ENCODE results near the gene MPZL1.

MPZL1 gene

GRCh38 chr1:167762061-167762746, 40.4 kb downstream of the MPZL1 start:
- no peak for TF ChIP-seq EZH2 (IDR thresholded peaks at IDR 0.05; ENCODE audit: borderline replicate concordance, low read depth, low read length, severe bottlenecking)
- TF ChIP-seq CTCF (IDR thresholded peaks at IDR 0.05; ENCODE audit: borderline replicate concordance, extremely low read depth, low read length, poor library complexity, severe bottlenecking) = peak; percentile 9
- Histone ChIP-seq H3K27ac (ENCODE audit: low read length) (peak overlapping the region; percentile 66), H3K4me2 (ENCODE audit: insufficient read depth, low read length) (peak overlapping the region; percentile 54), H3K9ac (ENCODE audit: low read depth, low read length) (peak overlapping the region; percentile 23; the same call in 1 of the 2 replicates), H2AFZ (ENCODE audit: low read depth, low read length) (no peak overlapping the region), H4K20me1 (ENCODE audit: insufficient read depth, low read length) (peaks cover 18% of the 10 kb centered on the region; the same call in 1 of the 2 replicates), H3K36me3 (ENCODE audit: insufficient read depth, low read length) (peaks cover 25% of the 10 kb centered on the region), H3K4me1 (ENCODE audit: insufficient read depth, low read length) (peaks cover 37% of the 10 kb centered on the region), H3K79me2 (ENCODE audit: insufficient read depth, low read length) (peaks cover 68% of the 10 kb centered on the region), H3K9me3 (ENCODE audit: insufficient read depth, low read length, severe bottlenecking) (no peaks in the 10 kb centered on the region), H3K4me3 (ENCODE audit: low read depth in 1 of 2, low read length in 2 of 2) (peak overlapping the region in 1 of 2 experiments; percentile 8; a peak in 2 of 4 replicates), H3K27me3 (ENCODE audit: insufficient read depth, low read length, poor library complexity) (no peaks in the 10 kb centered on the region)
- peak; percentile 79 for DNase-seq
- peak; percentile 100 for ATAC-seq (ENCODE audit: insufficient read depth, low read depth)

GRCh38 chr1:167763525-167764220, 41.9 kb downstream of the MPZL1 start:
- peaks cover 37% of the 10 kb centered on the region for H3K4me1 ChIP-seq (ENCODE audit: insufficient read depth, low read length)
- no peaks in the 10 kb centered on the region for H3K27me3 ChIP-seq (ENCODE audit: insufficient read depth, low read length, poor library complexity)
- H3K4me2 ChIP-seq (ENCODE audit: insufficient read depth, low read length) = no peak overlapping the region
- peaks cover 37% of the 10 kb centered on the region for H3K36me3 ChIP-seq (ENCODE audit: insufficient read depth, low read length)
- H4K20me1 ChIP-seq (ENCODE audit: insufficient read depth, low read length) = peaks cover 18% of the 10 kb centered on the region; the same call in 1 of the 2 replicates
- no peak overlapping the region for H3K4me3 ChIP-seq (ENCODE audit: low read depth in 1 of 2, low read length in 2 of 2)
- no peak overlapping the region for H3K27ac ChIP-seq (ENCODE audit: low read length)
- TF ChIP-seq CTCF (IDR thresholded peaks at IDR 0.05; ENCODE audit: borderline replicate concordance, extremely low read depth, low read length, poor library complexity, severe bottlenecking) = no peak
- no peak for TF ChIP-seq EZH2 (IDR thresholded peaks at IDR 0.05; ENCODE audit: borderline replicate concordance, low read depth, low read length, severe bottlenecking)
- no peak overlapping the region for H2AFZ ChIP-seq (ENCODE audit: low read depth, low read length)
- peaks cover 58% of the 10 kb centered on the region for H3K79me2 ChIP-seq (ENCODE audit: insufficient read depth, low read length)
- ATAC-seq (ENCODE audit: insufficient read depth, low read depth) = no peak
- no peaks in the 10 kb centered on the region for H3K9me3 ChIP-seq (ENCODE audit: insufficient read depth, low read length, severe bottlenecking)
- H3K9ac ChIP-seq (ENCODE audit: low read depth, low read length) = no peak overlapping the region
- no peak for DNase-seq

- no peak overlapping the region for H3K9ac ChIP-seq (ENCODE audit: low read depth, low read length)
- H3K27ac ChIP-seq (ENCODE audit: low read length) = no peak overlapping the region
- ATAC-seq (ENCODE audit: insufficient read depth, low read depth) (no peak), DNase-seq (no peak)
- no peaks in the 10 kb centered on the region for H3K27me3 ChIP-seq (ENCODE audit: insufficient read depth, low read length, poor library complexity)
- H3K79me2 ChIP-seq (ENCODE audit: insufficient read depth, low read length) = peaks cover 54% of the 10 kb centered on the region
- H3K36me3 ChIP-seq (ENCODE audit: insufficient read depth, low read length) = peaks cover 47% of the 10 kb centered on the region
- H3K4me1 ChIP-seq (ENCODE audit: insufficient read depth, low read length) = peaks cover 34% of the 10 kb centered on the region
- peaks cover 18% of the 10 kb centered on the region; the same call in 1 of the 2 replicates for H4K20me1 ChIP-seq (ENCODE audit: insufficient read depth, low read length)
- no peak overlapping the region for H2AFZ ChIP-seq (ENCODE audit: low read depth, low read length)
- TF ChIP-seq EZH2 (IDR thresholded peaks at IDR 0.05; ENCODE audit: borderline replicate concordance, low read depth, low read length, severe bottlenecking) (no peak), CTCF (IDR thresholded peaks at IDR 0.05; ENCODE audit: borderline replicate concordance, extremely low read depth, low read length, poor library complexity, severe bottlenecking) (no peak)
- H3K9me3 ChIP-seq (ENCODE audit: insufficient read depth, low read length, severe bottlenecking) = no peaks in the 10 kb centered on the region
- H3K4me2 ChIP-seq (ENCODE audit: insufficient read depth, low read length) = no peak overlapping the region
- no peak overlapping the region for H3K4me3 ChIP-seq (ENCODE audit: low read depth in 1 of 2, low read length in 2 of 2)
Observed at GRCh38 chr1:167764458-167765330, 42.9 kb downstream of the MPZL1 start.

Data from DND-41 (cell line).